Gastroesophageal sphincter (tissue), 3 donors: ENCODE data around the gene N4BP2.

ENCODE experiments used
- CTCF ChIP-seq, 4 experiments: fragments of 200-600 bp in 2 of 4; fragments of 450-650 bp in 2 of 4; sonication (generic) in 1 of 4; IDR thresholded peaks; one replicate each; pipeline ENCODE4 v1.5.1; 2017 to 2019; ENCODE audit warnings: antibody characterized with exemption in 4 of 4, mild to moderate bottlenecking in 2 of 4, moderate library complexity in 2 of 4
- EP300 ChIP-seq: sonication (generic); formaldehyde crosslinking; IDR thresholded peaks from one replicate; pipeline ENCODE4 v1.6.1; 2017; ENCODE audit warnings: antibody characterized with exemption, mild to moderate bottlenecking
- POLR2AphosphoS5 ChIP-seq: sonication (generic); formaldehyde crosslinking; IDR thresholded peaks from one replicate; pipeline ENCODE4 v1.6.1; 2017; ENCODE audit warnings: antibody characterized with exemption

DNA sequence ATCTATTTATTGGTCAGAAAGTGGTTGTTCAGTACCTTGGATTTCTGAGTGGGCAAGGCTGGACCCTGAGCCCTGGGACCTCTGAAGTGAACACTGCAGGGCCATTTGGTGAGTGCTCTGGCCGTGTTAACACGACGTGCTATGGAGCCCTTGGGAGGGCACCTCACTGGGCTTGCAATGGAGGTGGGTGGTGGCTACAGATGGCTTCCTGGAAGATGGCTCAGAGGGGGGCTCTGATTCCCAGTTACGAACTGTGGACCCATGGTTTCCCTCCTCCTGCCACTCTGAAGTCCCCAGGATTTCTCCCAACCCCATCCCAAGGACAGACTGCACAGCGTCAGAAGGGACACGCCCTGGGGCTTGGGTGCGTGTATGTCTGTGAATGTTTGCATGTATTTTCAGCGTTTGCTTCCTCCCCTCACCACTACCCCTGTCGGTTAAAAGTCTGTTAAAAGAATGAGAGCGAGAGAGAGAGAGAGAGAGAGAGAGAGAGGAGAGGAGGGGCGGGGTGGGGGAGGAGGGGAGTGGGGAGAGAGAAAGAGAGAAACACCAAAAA, 136.4 kb downstream of the N4BP2 start:
- TF ChIP-seq CTCF (IDR thresholded peaks at IDR 0.05) (no peak), EP300 (no peak), POLR2AphosphoS5 (no peak)
